GM10266 (cell line): Measurements from ENCODE around the gene FUBP3.

Experiments
- DNase-seq: peaks from one replicate; pipeline ENCODE4 v3.0.0; 2012; ENCODE audit errors: extremely low spot score
- TF ChIP-seq, protein P1 (sequence below): IDR thresholded peaks from 2 replicates; pipeline ENCODE4 v1.5.1; 2012; ENCODE audit warnings: mild to moderate bottlenecking, low read depth; ENCODE audit not compliant: control insufficient read depth, insufficient read depth; ENCODE audit errors: missing control alignments

The FUBP3 gene

DNA sequence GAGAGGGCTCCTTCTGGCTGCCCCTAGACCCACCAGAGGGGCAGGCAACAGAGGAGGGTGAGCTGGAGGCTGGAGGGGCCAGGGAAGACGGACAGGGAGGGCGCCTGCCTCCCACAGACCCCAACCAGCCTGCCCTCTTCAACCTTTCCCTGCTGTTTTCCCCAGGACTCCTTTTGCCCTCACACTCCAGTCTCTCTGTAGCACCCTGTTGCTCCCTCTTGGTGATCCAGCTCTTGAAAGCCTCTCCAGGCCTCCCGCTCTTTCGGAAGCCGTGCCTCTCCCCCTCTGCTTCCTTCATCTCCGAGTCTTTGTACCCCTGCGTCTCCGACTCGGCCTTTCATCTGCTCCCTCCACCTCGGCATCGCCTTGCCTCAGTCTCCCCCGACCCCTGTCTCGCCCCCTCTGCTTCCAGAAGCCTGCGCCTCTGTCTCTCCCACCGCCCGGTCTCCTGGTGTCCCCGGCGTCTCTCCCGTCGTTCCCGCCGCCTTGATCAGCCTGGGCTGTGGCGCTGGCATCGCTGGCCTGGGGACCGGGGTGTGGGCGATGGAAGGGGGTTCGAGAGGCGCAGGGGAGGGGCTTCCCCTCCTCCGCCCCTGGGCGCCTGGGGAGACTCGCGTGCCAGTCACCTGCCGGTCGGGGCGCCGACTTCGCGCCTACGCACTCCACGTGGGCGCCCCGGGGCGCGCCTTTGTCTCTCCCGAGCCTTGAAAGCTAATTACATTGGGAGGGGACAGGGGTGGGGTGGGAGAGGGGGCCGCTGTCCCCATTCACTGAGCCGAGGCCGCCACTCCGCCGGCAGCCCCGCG is 79.7 kb downstream of the FUBP3 start:
- TF ChIP-seq, protein P1, sequence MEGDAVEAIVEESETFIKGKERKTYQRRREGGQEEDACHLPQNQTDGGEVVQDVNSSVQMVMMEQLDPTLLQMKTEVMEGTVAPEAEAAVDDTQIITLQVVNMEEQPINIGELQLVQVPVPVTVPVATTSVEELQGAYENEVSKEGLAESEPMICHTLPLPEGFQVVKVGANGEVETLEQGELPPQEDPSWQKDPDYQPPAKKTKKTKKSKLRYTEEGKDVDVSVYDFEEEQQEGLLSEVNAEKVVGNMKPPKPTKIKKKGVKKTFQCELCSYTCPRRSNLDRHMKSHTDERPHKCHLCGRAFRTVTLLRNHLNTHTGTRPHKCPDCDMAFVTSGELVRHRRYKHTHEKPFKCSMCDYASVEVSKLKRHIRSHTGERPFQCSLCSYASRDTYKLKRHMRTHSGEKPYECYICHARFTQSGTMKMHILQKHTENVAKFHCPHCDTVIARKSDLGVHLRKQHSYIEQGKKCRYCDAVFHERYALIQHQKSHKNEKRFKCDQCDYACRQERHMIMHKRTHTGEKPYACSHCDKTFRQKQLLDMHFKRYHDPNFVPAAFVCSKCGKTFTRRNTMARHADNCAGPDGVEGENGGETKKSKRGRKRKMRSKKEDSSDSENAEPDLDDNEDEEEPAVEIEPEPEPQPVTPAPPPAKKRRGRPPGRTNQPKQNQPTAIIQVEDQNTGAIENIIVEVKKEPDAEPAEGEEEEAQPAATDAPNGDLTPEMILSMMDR = no peak
- no peak for DNase-seq

DNA sequence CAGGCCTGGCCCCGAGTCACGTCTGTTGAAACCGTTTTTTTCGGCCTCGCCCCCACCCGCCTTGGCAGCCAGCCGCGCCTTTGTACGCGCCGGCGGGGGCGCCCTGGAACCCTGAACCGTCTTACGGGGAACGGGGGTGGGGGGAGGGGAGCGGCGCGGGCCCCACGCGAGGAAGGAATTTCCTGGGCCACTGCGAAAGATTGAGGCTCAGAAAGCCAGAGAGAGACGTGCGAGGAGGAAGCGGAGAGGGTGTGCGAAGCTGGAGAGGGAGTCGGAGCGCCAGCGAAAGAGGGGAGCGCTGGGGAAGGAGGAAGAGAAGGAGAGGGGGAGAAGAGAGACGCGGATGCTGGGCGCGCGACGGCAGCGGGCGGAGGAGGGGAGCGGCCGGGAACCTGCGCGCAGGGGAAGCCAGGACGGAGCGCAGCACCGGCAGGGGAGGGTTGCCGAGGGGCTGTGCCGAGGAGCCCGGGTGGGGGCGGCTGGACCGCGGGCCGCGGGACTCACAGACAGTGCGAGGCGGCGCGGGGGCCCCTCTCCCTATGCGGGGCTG is 80.4 kb downstream of the FUBP3 start:
- TF ChIP-seq, protein P1 = no peak

DNA sequence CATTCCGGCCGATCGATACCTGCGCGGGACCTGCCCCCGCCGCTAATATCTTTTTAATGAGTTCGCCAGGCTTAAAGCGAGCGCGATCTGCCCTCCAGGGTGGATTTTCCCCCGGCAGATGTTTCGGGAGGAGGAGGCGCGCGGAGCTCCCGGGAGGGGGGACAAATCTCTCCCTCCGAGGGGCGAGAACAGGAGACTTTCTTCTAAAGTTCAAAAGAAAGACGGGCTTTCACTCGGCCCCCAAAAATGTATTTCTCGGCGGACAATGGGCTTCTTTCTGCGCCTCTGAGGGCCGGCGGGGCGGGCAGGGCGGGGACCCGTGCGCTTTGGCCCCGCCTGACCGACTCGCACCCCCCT is 80.9 kb downstream of the FUBP3 start:
- TF ChIP-seq, protein P1 = no peak
- no peak for DNase-seq

More for the DNA sequence above, 80.4 kb downstream of the FUBP3 start:
- no peak for DNase-seq

- DNase-seq = no peak
- TF ChIP-seq, protein P1 = no peak
Observed at GRCh38 chr9:130660683-130661450, 81.5 kb downstream of the FUBP3 start.

GRCh38 chr9:130661451-130662098 is 82.2 kb downstream of the FUBP3 start:
- no peak for DNase-seq
- TF ChIP-seq, protein P1 = no peak

GRCh38 chr9:130662099-130662969 is 83.0 kb downstream of the FUBP3 start:
- no peak for DNase-seq
- TF ChIP-seq, protein P1 = no peak
